HG02678 (cell line): ENCODE measurements around the gene ICE2.

Experiments used
- ATAC-seq: cut with Tn5 transposase; IDR thresholded peaks from one replicate; pipeline ENCODE4 v1.9.1; 2021; ENCODE audit warnings: mild to moderate bottlenecking, moderate library complexity; ENCODE audit not compliant: unreplicated experiment

Gene ICE2, protein sequence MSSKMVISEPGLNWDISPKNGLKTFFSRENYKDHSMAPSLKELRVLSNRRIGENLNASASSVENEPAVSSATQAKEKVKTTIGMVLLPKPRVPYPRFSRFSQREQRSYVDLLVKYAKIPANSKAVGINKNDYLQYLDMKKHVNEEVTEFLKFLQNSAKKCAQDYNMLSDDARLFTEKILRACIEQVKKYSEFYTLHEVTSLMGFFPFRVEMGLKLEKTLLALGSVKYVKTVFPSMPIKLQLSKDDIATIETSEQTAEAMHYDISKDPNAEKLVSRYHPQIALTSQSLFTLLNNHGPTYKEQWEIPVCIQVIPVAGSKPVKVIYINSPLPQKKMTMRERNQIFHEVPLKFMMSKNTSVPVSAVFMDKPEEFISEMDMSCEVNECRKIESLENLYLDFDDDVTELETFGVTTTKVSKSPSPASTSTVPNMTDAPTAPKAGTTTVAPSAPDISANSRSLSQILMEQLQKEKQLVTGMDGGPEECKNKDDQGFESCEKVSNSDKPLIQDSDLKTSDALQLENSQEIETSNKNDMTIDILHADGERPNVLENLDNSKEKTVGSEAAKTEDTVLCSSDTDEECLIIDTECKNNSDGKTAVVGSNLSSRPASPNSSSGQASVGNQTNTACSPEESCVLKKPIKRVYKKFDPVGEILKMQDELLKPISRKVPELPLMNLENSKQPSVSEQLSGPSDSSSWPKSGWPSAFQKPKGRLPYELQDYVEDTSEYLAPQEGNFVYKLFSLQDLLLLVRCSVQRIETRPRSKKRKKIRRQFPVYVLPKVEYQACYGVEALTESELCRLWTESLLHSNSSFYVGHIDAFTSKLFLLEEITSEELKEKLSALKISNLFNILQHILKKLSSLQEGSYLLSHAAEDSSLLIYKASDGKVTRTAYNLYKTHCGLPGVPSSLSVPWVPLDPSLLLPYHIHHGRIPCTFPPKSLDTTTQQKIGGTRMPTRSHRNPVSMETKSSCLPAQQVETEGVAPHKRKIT

DNA sequence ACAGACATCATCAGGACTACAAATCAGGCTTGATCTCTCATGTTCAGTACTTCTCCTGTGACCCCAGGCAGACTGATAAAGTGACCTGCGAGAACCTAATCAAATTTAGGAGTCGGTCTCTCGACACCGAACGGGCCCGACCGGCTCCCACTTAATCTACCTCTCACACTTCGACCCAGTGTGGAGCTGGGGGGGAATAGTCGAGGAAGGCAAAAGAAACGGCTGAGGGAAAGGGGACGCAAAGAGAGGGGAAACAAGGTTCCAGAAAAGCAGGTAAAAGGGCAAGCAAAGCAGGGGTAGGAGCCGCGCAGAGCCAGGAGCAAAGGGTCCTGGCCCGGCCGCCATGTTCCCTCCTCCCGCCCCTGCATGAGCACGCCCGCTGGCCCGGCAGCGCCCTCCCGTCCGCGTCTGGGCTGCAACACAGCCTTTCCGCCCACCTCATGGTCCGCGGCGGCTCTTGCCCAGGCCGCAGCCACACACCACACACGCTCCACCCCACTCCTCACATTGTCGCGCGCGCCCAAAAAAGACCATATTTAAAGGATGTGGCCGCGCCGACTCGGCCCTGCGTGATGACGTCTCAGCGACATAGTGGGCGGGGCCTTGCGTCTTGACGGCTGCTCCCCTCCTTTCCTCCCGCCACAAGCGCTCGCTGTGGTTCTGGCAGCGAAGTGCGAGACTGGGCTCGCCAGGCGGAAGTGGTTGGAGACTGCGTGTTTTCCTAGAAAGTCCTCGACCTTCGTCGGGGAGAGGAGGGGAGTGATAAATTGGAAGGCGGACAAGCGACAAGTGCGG, at the start of gene ICE2:
Gene ICE2, minus strand, starts transcription at position 577 of the 795 bp plus-strand sequence. CDS start 1,165 bp downstream, outside the sequence.
- peak; percentile 87 for ATAC-seq

DNA sequence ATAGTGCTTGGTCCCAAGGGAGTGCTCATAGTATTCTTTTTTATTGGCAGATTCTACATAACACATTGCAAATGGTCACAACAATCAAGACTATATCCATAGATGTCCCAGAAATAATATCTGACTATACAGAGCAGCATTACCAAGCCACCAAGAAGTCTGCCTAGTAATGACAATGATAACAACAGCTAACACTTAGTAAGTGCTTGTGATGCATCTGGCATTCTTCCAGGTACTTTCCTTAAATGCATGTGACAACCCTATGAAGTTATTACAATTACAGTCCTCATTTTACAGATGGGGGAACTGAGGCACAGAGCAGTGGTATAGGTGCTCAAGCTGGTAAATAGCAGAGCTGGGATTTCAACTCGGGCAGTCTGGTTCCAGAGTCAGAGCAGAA, 49.6 kb upstream of the ICE2 start:
- ATAC-seq = no peak

DNA sequence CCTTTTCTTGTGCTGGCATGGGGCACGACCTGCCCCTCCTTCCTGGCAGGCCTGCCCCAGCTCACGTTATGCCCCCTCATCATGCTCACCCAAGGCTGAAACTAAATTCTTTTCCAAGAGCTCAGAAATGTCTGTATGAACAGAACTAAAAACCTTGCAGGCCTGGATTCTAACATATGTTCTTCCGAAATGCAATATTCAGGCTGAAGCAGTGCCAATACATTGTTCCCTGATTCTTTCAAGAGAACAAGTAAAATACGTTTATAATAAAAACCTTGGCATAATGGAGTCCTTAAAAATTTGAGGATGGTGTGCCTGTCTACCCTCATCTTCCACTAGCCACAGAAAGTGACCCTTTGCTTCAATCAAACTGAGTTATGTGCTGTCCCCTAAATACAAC, 48.5 kb upstream of the ICE2 start:
- ATAC-seq = no peak

GRCh38 chr15:60526127-60526616, 47.2 kb upstream of the ICE2 start:
- ATAC-seq = no peak

- no peak for ATAC-seq
Observed at GRCh38 chr15:60525341-60526039, 46.5 kb upstream of the ICE2 start.

DNA sequence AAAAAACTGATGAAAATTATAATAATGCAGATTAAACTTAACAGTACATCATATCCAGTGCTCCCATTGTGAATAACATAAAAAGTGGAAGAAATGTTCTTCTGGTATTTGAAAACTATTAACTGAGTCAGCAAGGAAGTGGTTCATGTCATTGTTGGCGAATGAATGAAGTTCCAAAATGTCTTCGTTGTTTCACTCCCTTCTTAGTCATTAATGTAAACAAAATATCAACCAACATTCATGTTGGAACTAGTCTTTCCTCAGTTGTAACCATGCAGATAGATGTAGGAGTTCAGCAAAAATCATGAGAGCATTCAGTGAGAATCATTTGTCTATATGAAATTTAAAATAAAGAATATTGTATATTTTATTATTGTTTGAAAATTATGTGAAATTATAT, 44.1 kb upstream of the ICE2 start:
- ATAC-seq = no peak

GRCh38 chr15:60520825-60521368, 42.0 kb upstream of the ICE2 start:
- ATAC-seq = peak; percentile 66

GRCh38 chr15:60520013-60520824, 41.3 kb upstream of the ICE2 start:
- ATAC-seq = no peak

DNA sequence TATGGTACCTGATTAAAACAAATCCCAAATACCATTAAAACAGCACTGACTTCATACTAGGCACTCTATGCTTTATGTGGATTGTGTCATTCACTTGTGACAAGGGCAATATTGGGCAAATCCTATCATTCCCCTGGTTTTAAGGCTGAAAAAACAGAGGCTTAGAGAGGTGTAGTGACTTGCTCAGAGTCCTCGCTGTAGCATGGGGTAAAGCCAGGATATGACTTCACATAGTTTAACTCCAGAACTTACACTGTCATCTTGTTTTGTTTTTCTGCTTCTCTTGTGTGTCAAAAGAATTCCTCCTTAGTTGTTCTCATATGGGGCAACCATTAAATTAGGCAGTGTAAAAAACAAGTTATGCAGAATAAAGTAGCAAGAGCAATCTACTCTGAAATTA, 40.3 kb upstream of the ICE2 start:
- ATAC-seq = no peak

GRCh38 chr15:60518511-60518910, 39.6 kb upstream of the ICE2 start:
- no peak for ATAC-seq

GRCh38 chr15:60514261-60514881, 35.4 kb upstream of the ICE2 start:
- no peak for ATAC-seq

DNA sequence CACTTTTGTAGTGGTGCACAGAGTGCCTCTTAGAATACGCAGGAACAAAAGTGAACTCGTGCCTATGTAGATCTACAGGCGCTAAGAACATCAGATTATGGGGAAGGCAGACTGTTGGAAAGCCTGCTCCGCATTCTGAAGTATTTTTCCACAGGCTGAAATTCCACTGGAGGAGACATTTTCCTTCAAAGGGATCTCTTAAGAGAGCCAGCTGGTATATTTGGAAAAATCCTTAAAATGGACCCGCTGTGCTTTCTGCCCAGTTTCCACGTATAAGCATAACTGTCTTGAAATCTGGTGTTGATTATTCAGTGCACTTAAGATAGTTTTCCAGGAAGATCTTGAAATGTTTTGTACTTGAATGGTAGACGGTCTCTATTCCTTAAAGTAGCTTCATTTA, 34.7 kb upstream of the ICE2 start:
- ATAC-seq = no peak

GRCh38 chr15:60512937-60513336, 34.0 kb upstream of the ICE2 start:
- no peak for ATAC-seq

GRCh38 chr15:60511351-60512031, 32.5 kb upstream of the ICE2 start:
- ATAC-seq = no peak

DNA sequence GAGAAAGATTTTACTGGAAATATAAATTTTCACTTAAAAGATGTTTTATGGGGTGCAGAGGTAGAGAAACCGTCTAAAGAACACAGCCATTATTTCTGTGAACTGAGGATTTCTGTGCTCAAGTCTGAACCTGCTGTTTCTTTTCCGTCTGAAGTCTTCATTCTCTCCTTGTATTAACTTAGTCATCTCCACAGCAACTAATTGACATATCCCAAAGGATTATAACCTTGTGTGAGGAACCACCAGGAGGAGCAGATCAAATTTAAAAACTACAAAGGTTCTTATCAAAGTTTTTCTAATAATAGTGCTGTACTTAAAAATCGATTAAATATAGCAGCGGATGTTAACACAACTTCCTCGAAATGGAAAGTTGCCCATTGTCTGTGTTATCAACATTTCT, 31.1 kb upstream of the ICE2 start:
- no peak for ATAC-seq

DNA sequence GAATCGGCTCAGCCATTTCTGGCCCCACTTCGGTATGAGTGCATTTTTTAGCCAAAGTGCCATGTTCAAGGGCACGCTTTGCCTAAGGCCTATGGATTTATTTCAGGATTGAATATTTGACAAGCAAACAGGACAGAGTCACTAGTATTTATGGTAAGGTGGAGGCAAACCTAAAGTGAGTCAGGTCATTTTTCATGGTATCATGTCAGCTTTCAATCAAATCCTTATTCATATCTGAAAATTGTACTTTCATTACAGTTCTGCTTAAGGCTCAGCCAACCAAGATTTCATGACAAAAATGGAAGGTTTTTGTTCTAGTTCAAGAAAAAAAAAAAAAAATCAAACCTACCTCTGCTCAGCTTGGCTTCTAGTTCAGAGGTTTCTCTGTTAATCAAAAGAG, 30.5 kb upstream of the ICE2 start:
- ATAC-seq = no peak

DNA sequence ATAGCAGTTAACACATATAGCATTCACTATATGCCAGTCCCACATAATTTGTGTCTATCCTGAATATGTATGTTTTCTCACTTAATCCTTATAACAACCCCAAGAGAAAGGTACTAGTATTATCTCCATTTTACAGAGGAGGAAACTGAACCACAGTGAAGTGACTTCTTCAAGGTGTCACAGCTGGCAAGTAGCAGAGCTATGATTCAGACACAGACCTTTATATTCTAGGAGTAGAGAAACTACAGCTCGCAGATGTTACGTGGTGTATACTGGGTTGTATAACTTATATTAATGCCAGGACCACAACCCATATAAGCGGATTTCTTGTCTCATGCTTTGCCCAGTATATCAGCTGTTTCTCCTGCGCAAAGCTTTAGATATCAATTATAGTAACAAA, 29.5 kb upstream of the ICE2 start:
- no peak for ATAC-seq
